SK-N-MC (cell line): ENCODE results near the gene ERGIC1.

Source experiments
- EZH2 ChIP-seq: fragments of 200-600 bp; sonication (generic); IDR thresholded peaks from one replicate; pipeline ENCODE4 v1.6.1; 2017; ENCODE audit warnings: antibody characterized with exemption
- POLR2AphosphoS5 ChIP-seq: IDR thresholded peaks from 2 replicates; pipeline ENCODE4 v1.6.1; 2012; ENCODE audit warnings: mild to moderate bottlenecking, low read depth, low read length, borderline replicate concordance

GRCh38 chr5:172925336-172925948 lies 91.4 kb downstream of the ERGIC1 start:
- TF ChIP-seq EZH2 (no peak), POLR2AphosphoS5 (no peak)
